Endothelial cell of umbilical vein (primary cell): ENCODE results near the gene RNF19B. TPM values are rescaled to one million over a fixed set of nuclear protein-coding genes. Genes with fewer than 3 reads are reported as not detected.

Source experiments
- BruUV-seq: library from RNA; stranded (reverse); fragments of 400-500 nt; replicated peaks from 2 replicates; lab custom pipeline; 2021; lab: Mats Ljungman, UMichigan
- CTCF ChIA-PET: fragments of 300-600, 350-600 bp; sonication (Branson Sonifier 250); formaldehyde crosslinking; loops from one replicate; lab custom pipeline; 2021; ENCODE audit warnings: antibody characterized with exemption, inconsistent platforms; lab: Charles Lee
- POLR2A ChIA-PET: fragments of 300-600, 350-600 bp; sonication (Branson Sonifier 250); formaldehyde crosslinking; loops from one replicate; lab custom pipeline; 2021; ENCODE audit warnings: antibody characterized with exemption, inconsistent platforms; lab: Charles Lee
- DNase-seq: peaks from one replicate; pipeline ENCODE4 v3.0.0-alpha.2; 2011; ENCODE audit warnings: low read depth, low spot score
- FAIRE-seq: peaks from 2 replicates; lab custom pipeline; 2011; peaks lifted over from hg19 to GRCh38; lab: Jason Lieb, UNC
- H2AFZ ChIP-seq: 2 replicates; pipeline ENCODE4 v1.6.0; 2012; ENCODE audit warnings: low read depth, low read length, control low read depth, inconsistent platforms
- H3K27ac ChIP-seq: 2 replicates; pipeline ENCODE4 v1.5.1; 2011; ENCODE audit warnings: low read depth, mild to moderate bottlenecking, control low read depth, low read length, moderate library complexity; ENCODE audit not compliant: insufficient read depth
- H3K27me3 ChIP-seq, 2 experiments: 2 replicates each; pipeline versions ENCODE4 v1.6.0 to v1.6.1; 2011; ENCODE audit warnings: low read length in 2 of 2, mixed read lengths in 1 of 2; ENCODE audit not compliant: control insufficient read depth in 2 of 2, insufficient read depth in 2 of 2
- H3K36me3 ChIP-seq, 2 experiments: 2 replicates in 1 of 2; 3 replicates in 1 of 2; pipeline ENCODE4 v1.5.1; 2011; ENCODE audit warnings: low read length in 2 of 2, mild to moderate bottlenecking in 1 of 2, moderate library complexity in 1 of 2; ENCODE audit not compliant: control insufficient read depth in 2 of 2, insufficient read depth in 2 of 2; ENCODE audit errors: extremely low read depth in 1 of 2
- H3K4me1 ChIP-seq: 3 replicates; pipeline ENCODE4 v1.5.1; 2011; ENCODE audit warnings: mild to moderate bottlenecking, low read length; ENCODE audit not compliant: control insufficient read depth, insufficient read depth; ENCODE audit errors: extremely low read depth
- H3K4me2 ChIP-seq: 2 replicates; pipeline ENCODE4 v1.6.1; 2011; ENCODE audit warnings: low read length, control low read depth, mixed read lengths; ENCODE audit not compliant: insufficient read depth
- H3K4me3 ChIP-seq, 3 experiments: fragments of 200-600 bp in 1 of 3; sonication (generic), shearing (Covaris generic) in 1 of 3; replicated peaks in 1 of 3; 2 replicates each; pipeline ENCODE4 v1.5.1; 2011 to 2016; ENCODE audit warnings: control low read depth in 3 of 3, low read length in 3 of 3, mild to moderate bottlenecking in 2 of 3, inconsistent platforms in 1 of 3, low read depth in 1 of 3, moderate library complexity in 1 of 3; ENCODE audit not compliant: insufficient read depth in 1 of 3
- H3K79me2 ChIP-seq: 2 replicates; pipeline ENCODE4 v1.6.0; 2012; ENCODE audit warnings: low read length, inconsistent platforms; ENCODE audit not compliant: control insufficient read depth, insufficient read depth
- H3K9ac ChIP-seq: replicated peaks from 2 replicates; pipeline ENCODE3; 2011; ENCODE audit warnings: low read length, control low read depth; ENCODE audit not compliant: insufficient read depth; ENCODE audit errors: extremely low read depth
- H3K9me1 ChIP-seq: replicated peaks from 3 replicates; pipeline ENCODE4 v1.6.0; 2011; ENCODE audit warnings: mild to moderate bottlenecking, low read length; ENCODE audit not compliant: control insufficient read depth, insufficient read depth; ENCODE audit errors: extremely low read depth
- H3K9me3 ChIP-seq: replicated peaks from 2 replicates; pipeline ENCODE4 v1.5.1; 2012; ENCODE audit warnings: low read length, inconsistent platforms; ENCODE audit not compliant: control insufficient read depth, insufficient read depth
- H4K20me1 ChIP-seq: replicated peaks from 2 replicates; pipeline ENCODE3; 2011; ENCODE audit warnings: mild to moderate bottlenecking, low read length; ENCODE audit not compliant: control insufficient read depth, insufficient read depth; ENCODE audit errors: extremely low read depth
- EZH2 ChIP-seq: IDR thresholded peaks from 2 replicates; pipeline ENCODE4 v1.6.1; 2012; ENCODE audit warnings: borderline replicate concordance, low read depth, mild to moderate bottlenecking, moderate library complexity, low read length, inconsistent platforms; ENCODE audit not compliant: severe bottlenecking
- FOS ChIP-seq: IDR thresholded peaks from 2 replicates; pipeline ENCODE4 v1.6.1; 2011; ENCODE audit warnings: mild to moderate bottlenecking, low read length, moderate library complexity, borderline replicate concordance; ENCODE audit not compliant: insufficient read depth
- GATA2 ChIP-seq: IDR thresholded peaks from 2 replicates; pipeline ENCODE4 v1.7.0; 2011; ENCODE audit warnings: low read depth, mild to moderate bottlenecking, moderate library complexity, mixed read lengths, low read length; ENCODE audit not compliant: insufficient read length, insufficient read depth
- JUN ChIP-seq: IDR thresholded peaks from 2 replicates; pipeline ENCODE4 v1.6.1; 2011; ENCODE audit warnings: borderline replicate concordance, low read depth; ENCODE audit not compliant: insufficient read length, insufficient read depth
- MYC ChIP-seq: IDR thresholded peaks from one replicate; pipeline ENCODE4 v1.6.1; 2011; ENCODE audit warnings: mild to moderate bottlenecking, low read depth, low read length
- POLR2A ChIP-seq: IDR thresholded peaks from 2 replicates; pipeline ENCODE4 v1.6.1; 2012; ENCODE audit warnings: low read depth, mild to moderate bottlenecking, control low read depth, low read length
- POLR2AphosphoS5 ChIP-seq: IDR thresholded peaks from 2 replicates; pipeline ENCODE4 v1.6.1; 2012; ENCODE audit warnings: low read depth, mild to moderate bottlenecking, control low read depth, low read length, moderate library complexity; ENCODE audit not compliant: insufficient read depth
- dilution Hi-C: fragments of 300-500 bp; cut with MboI; formaldehyde crosslinking; loops from one replicate; pipeline ENCODE4 v1.15.0; 2019; ENCODE audit warnings: low sequenced_read_pairs; ENCODE audit not compliant: extremely low pct_ligation_motif_present
- intact Hi-C: fragments of 100-400 bp; cut with micrococcal nuclease; formaldehyde crosslinking; loops from one replicate; pipeline ENCODE4 v1.10.0; 2022
- polyA plus RNA-seq, 4 experiments: library from polyadenylated mRNA; depleted of rRNA in 3 of 4; stranded (reverse) in 3 of 4; unstranded in 1 of 4; fragments of >200 nt; gene quantifications; 2 replicates each; pipeline versions ENCODE4 v1.2.1 to v1.2.3, GENCODE V29; 2011 to 2012; ENCODE audit warnings: missing spikeins in 1 of 4
- total RNA-seq: library from RNA; stranded (reverse); gene quantifications from 2 replicates; pipeline ENCODE4 v1.2.3, GENCODE V29; 2021
- TF ChIP-seq, protein P1 (sequence below): IDR thresholded peaks from 2 replicates; pipeline ENCODE4 v1.6.1; 2011; ENCODE audit not compliant: insufficient read depth, insufficient read length
- TF ChIP-seq, protein P2 (sequence below), 2 donors: IDR thresholded peaks; 1 replicate in 1 of 2; 2 replicates in 1 of 2; pipeline ENCODE4 v1.5.1; 2011; ENCODE audit warnings: low read length in 2 of 2, mild to moderate bottlenecking in 2 of 2, moderate library complexity in 2 of 2, control low read depth in 1 of 2, inconsistent platforms in 1 of 2, low read depth in 1 of 2; ENCODE audit not compliant: insufficient read depth in 1 of 2; ENCODE audit errors: extremely low read depth in 1 of 2

RNF19B gene
- total and polyA plus RNA-seq, 2 donors (not counting 3 experiments of a cell fraction or from before 2014, with no cell fraction given), result 19.2 to 25.6 TPM

DNA sequence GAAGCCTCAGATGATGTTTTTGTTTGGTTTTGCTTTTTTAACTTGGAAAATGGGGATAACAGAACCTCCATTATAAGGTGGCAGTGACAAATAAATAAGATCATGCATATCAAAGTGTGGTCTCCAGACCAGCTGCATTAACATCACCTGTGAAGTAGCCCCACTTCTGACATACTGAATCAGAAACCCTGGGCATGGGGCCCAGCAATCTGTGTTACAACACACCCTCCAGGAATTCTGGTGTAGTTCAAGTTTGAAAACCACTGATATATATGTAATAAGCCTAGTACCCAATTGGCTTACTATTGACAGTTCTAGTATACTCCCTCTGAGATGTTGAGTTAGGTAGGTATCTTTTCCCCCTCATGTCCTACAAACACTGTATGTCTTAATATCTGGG lies 24.1 kb upstream of the RNF19B start:
- intact Hi-C loops, result loop anchor here (1.0 kb wide), 4 partner anchors 7 to 17 kb away; no protein-coding TSS in a partner anchor
- TF ChIP-seq POLR2AphosphoS5 (no peak), MYC (no peak), POLR2A (no peak), JUN (no peak)
- FAIRE-seq (no peak), DNase-seq (peak; percentile 40)
- CTCF ChIA-PET, result interaction anchor here (0.6 to 1.9 kb wide), 6 partner anchors 9 to 55 kb away, joined by 3 to 8 read pairs (median 4); no protein-coding TSS in a partner anchor
- Histone ChIP-seq H3K9ac (no peak overlapping the region), H2AFZ (peak overlapping the region; percentile 55), H3K9me1 (no peaks in the 10 kb centered on the region), H3K9me3 (no peaks in the 10 kb centered on the region), H3K4me3 (no peak overlapping the region), H3K4me1 (peaks cover 27% of the 10 kb centered on the region), H3K27me3 (no peaks in the 10 kb centered on the region), H3K4me2 (peak overlapping the region; percentile 83), H3K27ac (peak overlapping the region; percentile 87), H3K36me3 (no peaks in the 10 kb centered on the region), H4K20me1 (no peaks in the 10 kb centered on the region), H3K79me2 (no peaks in the 10 kb centered on the region)
- TSS peak; percentile 60 for BruUV-seq
- dilution Hi-C loops, result no loop called here
- POLR2A ChIA-PET, result no interaction called here

DNA sequence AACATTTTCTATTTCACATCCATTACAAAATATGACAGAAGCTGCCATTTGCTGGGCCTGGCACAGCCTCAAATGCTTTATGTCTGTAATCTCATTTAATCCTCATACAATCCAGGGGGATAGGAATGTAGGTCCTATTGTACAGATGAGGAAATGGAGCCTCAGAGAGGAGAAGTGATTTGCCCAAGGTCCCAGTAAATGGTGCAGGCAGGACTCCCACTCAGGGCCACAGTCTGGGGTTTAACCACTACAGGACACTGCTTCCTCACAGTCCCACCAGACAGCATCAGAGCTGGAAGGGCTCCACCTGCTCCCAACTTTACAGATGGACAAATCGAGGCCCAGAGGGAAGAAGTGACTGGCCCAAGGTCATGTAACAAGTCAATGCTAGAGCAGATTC lies 20.6 kb upstream of the RNF19B start:
- peaks cover 42% of the 10 kb centered on the region for H3K4me1 ChIP-seq
- no peaks in the 10 kb centered on the region for H3K36me3 ChIP-seq
- DNase-seq (no peak), FAIRE-seq (no peak)
- dilution Hi-C loops, result no loop called here
- H3K27ac ChIP-seq, result no peak overlapping the region
- intact Hi-C loops, result no loop called here
- no peak overlapping the region for H3K9ac ChIP-seq
- POLR2A ChIA-PET, result interaction anchor here (1.4 to 1.6 kb wide), 2 partner anchors 21 kb away, joined by 4 read pairs; partner anchors contain the start of gene RNF19B
- no peak overlapping the region for H2AFZ ChIP-seq
- CTCF ChIA-PET, result interaction anchor here (0.9 to 4.2 kb wide), 4 partner anchors 21 to 52 kb away, joined by 3 to 22 read pairs (median 4); no protein-coding TSS in a partner anchor
- H4K20me1 ChIP-seq, result no peaks in the 10 kb centered on the region
- no peaks in the 10 kb centered on the region for H3K9me3 ChIP-seq
- H3K4me2 ChIP-seq, result no peak overlapping the region
- no peaks in the 10 kb centered on the region for H3K79me2 ChIP-seq
- no peaks in the 10 kb centered on the region for H3K27me3 ChIP-seq
- no peaks in the 10 kb centered on the region for H3K9me1 ChIP-seq
- no TSS peak for BruUV-seq
- TF ChIP-seq GATA2, result no peak
- TF ChIP-seq FOS, result no peak
- no peak for TF ChIP-seq EZH2
- TF ChIP-seq POLR2AphosphoS5, result no peak
- no peak for TF ChIP-seq JUN
- TF ChIP-seq, protein P1, sequence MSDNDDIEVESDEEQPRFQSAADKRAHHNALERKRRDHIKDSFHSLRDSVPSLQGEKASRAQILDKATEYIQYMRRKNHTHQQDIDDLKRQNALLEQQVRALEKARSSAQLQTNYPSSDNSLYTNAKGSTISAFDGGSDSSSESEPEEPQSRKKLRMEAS, result no peak
- TF ChIP-seq, protein P2, sequence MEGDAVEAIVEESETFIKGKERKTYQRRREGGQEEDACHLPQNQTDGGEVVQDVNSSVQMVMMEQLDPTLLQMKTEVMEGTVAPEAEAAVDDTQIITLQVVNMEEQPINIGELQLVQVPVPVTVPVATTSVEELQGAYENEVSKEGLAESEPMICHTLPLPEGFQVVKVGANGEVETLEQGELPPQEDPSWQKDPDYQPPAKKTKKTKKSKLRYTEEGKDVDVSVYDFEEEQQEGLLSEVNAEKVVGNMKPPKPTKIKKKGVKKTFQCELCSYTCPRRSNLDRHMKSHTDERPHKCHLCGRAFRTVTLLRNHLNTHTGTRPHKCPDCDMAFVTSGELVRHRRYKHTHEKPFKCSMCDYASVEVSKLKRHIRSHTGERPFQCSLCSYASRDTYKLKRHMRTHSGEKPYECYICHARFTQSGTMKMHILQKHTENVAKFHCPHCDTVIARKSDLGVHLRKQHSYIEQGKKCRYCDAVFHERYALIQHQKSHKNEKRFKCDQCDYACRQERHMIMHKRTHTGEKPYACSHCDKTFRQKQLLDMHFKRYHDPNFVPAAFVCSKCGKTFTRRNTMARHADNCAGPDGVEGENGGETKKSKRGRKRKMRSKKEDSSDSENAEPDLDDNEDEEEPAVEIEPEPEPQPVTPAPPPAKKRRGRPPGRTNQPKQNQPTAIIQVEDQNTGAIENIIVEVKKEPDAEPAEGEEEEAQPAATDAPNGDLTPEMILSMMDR (IDR thresholded peaks at IDR 0.05; ENCODE audit: extremely low read depth in 1 of 2, insufficient read depth in 1 of 2, low read depth in 1 of 2, low read length in 2 of 2), result no peak
- no peak overlapping the region for H3K4me3 ChIP-seq
